Measurements from ENCODE around the gene KLF2.
A peak's percentile ranks its signal among the peaks of the same experiment; 100 is the strongest.

The KLF2 gene

DNA sequence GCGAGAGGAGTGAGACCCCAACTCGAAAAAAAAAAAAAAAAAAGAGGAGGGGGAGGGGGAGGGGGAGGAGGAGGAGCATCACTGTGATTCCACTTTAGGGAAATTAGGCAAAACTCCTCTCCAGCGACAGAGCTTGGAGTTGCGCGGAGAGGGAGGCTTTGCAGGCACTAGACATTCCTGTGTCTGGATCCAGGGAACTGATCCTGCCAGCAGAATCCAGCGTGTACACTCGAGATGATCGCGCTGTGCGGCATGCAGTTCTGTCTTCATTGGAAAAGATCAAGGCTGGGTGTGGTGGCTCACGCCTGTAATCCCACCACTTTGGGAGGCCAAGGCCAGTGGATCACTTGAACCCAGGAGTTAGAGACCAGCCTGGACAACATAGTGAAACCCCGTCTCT, 29.6 kb upstream of the KLF2 start:
- no peak for DNase-seq
- H3K27me3 ChIP-seq = no peaks in the 10 kb centered on the region
- intact Hi-C loops (cut with DNase I; ENCODE audit: low total_unique reads) = no loop called here
- no peaks in the 10 kb centered on the region for H3K9me3 ChIP-seq
- no peak overlapping the region for H3K4me3 ChIP-seq
- TF ChIP-seq, protein P1, sequence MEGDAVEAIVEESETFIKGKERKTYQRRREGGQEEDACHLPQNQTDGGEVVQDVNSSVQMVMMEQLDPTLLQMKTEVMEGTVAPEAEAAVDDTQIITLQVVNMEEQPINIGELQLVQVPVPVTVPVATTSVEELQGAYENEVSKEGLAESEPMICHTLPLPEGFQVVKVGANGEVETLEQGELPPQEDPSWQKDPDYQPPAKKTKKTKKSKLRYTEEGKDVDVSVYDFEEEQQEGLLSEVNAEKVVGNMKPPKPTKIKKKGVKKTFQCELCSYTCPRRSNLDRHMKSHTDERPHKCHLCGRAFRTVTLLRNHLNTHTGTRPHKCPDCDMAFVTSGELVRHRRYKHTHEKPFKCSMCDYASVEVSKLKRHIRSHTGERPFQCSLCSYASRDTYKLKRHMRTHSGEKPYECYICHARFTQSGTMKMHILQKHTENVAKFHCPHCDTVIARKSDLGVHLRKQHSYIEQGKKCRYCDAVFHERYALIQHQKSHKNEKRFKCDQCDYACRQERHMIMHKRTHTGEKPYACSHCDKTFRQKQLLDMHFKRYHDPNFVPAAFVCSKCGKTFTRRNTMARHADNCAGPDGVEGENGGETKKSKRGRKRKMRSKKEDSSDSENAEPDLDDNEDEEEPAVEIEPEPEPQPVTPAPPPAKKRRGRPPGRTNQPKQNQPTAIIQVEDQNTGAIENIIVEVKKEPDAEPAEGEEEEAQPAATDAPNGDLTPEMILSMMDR (IDR thresholded peaks at IDR 0.05) = no peak
- H3K27ac ChIP-seq = peak overlapping the region in 1 of 2 donors; percentile 78
- no peaks in the 10 kb centered on the region for H3K36me3 ChIP-seq
- peaks cover 0 to 24% (median 10%) of the 10 kb centered on the region in 4 donors for H3K4me1 ChIP-seq

DNA sequence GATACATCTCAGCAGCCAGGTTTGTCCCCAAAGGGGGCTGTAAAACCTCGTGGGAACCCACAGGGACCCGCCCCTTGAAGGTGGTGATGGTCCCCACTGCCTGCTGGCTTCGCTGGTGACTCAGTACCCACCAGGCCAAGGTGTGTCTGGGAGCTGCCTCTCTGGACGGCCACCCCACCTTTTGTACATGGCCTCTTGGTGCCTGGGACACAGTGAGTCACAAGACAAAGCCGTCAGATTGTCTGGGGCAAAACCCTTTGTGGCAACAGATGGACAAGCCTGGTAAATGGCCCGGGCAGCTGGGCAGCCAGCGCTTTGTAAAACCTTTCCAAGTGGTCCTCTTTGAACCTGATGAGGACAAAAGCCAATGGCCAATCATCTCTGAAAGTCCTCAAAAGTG, 27.9 kb upstream of the KLF2 start:
- H3K4me1 ChIP-seq = peaks cover 0 to 23% (median 10%) of the 10 kb centered on the region in 4 donors
- H3K27ac ChIP-seq = no peak overlapping the region
- H3K4me3 ChIP-seq = no peak overlapping the region
- H3K27me3 ChIP-seq = no peaks in the 10 kb centered on the region
- no peak for DNase-seq
- no peaks in the 10 kb centered on the region for H3K36me3 ChIP-seq
- no peaks in the 10 kb centered on the region for H3K9me3 ChIP-seq
- intact Hi-C loops (cut with DNase I; ENCODE audit: low total_unique reads) = no loop called here
- TF ChIP-seq, protein P1 (IDR thresholded peaks at IDR 0.05) = no peak

DNA sequence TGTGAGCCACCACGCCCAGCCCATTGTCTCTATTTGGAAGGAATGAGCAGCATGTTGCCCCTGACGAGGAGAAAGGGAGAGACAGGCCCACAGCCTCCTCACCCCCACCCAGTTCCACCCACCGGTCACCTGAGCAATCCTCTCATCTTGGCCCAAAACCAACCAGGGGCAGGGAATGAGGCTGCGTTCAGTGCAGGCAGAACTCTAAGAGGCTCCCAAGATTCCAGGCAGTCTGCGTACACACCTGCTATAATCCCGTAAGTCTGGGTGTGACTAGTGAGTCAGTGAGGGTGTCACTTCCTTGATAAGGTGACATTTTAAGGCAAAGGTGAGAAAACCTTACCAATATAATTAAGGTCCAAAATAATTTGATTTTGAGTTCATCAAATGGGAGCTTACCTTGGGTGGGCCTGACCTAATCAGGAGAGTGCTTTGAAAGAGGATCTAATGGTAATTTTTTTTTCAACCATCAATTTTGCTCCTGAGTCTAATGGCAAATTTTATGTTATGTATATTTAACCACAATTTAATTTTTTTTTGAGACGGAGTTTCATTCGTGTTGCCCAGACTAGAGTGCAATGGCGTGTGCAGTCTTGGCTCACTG, 26.9 kb upstream of the KLF2 start:
- Histone ChIP-seq H3K36me3 (no peaks in the 10 kb centered on the region), H3K27ac (no peak overlapping the region), H3K27me3 (no peaks in the 10 kb centered on the region), H3K4me3 (no peak overlapping the region), H3K4me1 (peaks cover 0 to 14% (median 6%) of the 10 kb centered on the region in 4 donors), H3K9me3 (no peaks in the 10 kb centered on the region)
- intact Hi-C loops (cut with DNase I; ENCODE audit: low total_unique reads) = no loop called here
- DNase-seq = no peak
- TF ChIP-seq, protein P1 (IDR thresholded peaks at IDR 0.05) = no peak

DNA sequence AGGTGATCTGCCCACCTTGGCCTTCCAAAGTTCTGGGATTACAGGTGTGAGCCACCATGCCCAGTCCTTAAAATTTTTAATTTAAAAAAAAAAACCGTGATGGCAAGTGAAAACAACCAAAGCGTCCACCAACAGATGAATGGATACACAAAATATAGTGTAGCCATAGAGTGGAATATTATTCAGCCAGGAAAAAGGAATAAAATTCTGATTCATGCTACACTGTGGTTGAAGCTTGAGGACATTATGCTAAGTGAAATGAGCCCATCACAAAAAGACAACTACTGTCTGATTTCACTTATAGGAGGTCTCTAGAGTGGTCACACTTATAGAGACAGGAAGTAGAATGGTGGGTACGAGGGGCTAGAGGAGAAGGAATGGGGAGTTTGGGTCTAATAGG, 26.3 kb upstream of the KLF2 start:
- TF ChIP-seq, protein P1 (IDR thresholded peaks at IDR 0.05) = no peak
- intact Hi-C loops (cut with DNase I; ENCODE audit: low total_unique reads) = no loop called here

DNA sequence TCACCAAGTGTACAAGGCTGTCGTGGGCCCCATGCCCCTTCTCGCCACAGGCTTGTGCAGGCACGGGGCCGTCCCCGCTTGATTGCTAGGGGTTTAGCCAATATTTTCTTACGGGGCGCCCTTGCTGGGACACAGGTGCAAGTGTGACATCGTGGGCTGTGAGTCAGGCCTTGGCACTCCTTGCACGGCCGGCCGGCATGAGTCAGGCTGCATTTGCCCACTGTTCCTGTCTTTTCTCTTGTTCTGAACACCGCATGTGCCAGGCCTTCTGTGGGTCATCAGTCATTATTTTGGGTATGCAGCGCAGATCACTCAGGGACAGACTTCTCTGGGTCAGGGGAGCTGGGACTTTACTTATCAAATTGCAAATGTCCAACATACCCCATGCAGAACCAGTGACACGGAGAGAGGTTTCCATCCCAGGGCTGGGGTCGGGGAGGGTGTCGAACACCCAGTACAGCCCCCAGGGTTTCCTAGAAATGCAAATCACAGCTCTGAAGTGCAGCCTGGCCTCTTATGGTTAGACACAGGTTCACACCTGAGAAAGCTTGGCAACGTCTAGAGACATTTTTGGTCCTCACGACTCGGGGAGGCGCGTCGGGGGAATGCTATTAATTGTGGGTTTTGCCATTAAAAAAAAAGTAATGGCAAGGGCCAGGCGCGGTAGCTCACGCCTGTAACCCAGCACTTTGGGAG, 22.5 kb upstream of the KLF2 start:
- Histone ChIP-seq H3K36me3 (no peaks in the 10 kb centered on the region), H3K9me3 (no peaks in the 10 kb centered on the region), H3K27ac (no peak overlapping the region), H3K4me1 (peaks cover 0 to 15% (median 2%) of the 10 kb centered on the region in 4 donors), H3K27me3 (no peaks in the 10 kb centered on the region), H3K4me3 (no peak overlapping the region)
- intact Hi-C loops (cut with DNase I; ENCODE audit: low total_unique reads) = no loop called here
- DNase-seq = no peak
- TF ChIP-seq, protein P1 (IDR thresholded peaks at IDR 0.05) = no peak

More for the DNA sequence above, 26.3 kb upstream of the KLF2 start:
- H3K27me3 ChIP-seq = no peaks in the 10 kb centered on the region
- H3K4me1 ChIP-seq = peaks cover 0 to 14% (median 6%) of the 10 kb centered on the region in 4 donors
- H3K4me3 ChIP-seq = no peak overlapping the region
- H3K9me3 ChIP-seq = no peaks in the 10 kb centered on the region
- no peaks in the 10 kb centered on the region for H3K36me3 ChIP-seq
- H3K27ac ChIP-seq = no peak overlapping the region
- no peak for DNase-seq

Measured in tibial artery (tissue), 4 donors.